HFF-Myc (cell line): ENCODE measurements around the gene MMP7.
"Not testable (repeated sequence)": the region's sequence is repeated elsewhere in the genome, so short reads cannot be mapped to it uniquely, and the experiment has no call there.

Experiments
- DNase-seq: peaks from one replicate; pipeline ENCODE4 v3.0.0-alpha.2; 2011; ENCODE audit warnings: low read depth; ENCODE audit errors: extremely low read depth
- H3K4me3 ChIP-seq: replicated peaks from 2 replicates; pipeline ENCODE4 v1.5.1; 2011; ENCODE audit warnings: low read depth, mild to moderate bottlenecking, control low read depth, low read length
- TF ChIP-seq, protein P1 (sequence below): IDR thresholded peaks from 2 replicates; pipeline ENCODE4 v1.5.1; 2012; ENCODE audit warnings: mild to moderate bottlenecking, low read depth, low read length, control low read depth; ENCODE audit errors: missing control alignments

Gene MMP7

DNA sequence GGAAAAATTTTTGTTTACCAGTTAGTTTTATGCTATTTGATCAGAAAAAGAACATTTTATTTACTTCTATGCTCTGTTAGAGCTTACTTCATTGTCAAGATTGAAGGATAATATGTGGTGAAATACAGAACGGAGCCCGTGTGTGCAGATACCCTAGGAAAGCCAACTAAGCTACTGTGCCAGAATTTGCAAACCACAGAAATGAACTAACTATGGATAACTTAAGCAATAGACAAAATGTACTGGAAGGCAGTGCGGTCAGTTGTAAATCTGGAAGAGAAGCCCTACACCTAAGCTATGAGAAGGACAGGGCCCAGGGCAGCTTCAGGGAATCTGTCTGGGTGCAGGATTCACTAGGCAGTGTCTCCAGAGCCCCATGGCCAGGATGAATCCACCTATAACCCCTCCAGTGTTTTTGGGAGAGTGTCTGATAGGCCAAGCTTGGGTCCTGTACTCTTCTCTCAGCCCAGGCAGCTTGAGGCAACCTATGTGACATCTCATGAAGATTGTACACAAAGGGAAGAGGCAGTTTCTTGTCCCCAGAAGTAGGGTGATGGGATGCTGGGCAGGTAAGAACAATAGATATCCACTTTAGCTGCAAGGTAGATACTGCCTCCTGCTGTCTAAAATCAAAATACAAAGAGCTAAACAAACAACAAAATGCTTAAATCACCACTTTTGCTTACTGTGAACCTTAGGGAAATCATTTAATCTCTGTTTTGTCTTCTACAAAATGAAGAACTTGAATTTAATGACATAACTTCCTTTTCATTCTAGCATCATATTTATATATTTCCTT lies 12.1 kb downstream of the MMP7 start:
- no peak for DNase-seq
- TF ChIP-seq, protein P1, sequence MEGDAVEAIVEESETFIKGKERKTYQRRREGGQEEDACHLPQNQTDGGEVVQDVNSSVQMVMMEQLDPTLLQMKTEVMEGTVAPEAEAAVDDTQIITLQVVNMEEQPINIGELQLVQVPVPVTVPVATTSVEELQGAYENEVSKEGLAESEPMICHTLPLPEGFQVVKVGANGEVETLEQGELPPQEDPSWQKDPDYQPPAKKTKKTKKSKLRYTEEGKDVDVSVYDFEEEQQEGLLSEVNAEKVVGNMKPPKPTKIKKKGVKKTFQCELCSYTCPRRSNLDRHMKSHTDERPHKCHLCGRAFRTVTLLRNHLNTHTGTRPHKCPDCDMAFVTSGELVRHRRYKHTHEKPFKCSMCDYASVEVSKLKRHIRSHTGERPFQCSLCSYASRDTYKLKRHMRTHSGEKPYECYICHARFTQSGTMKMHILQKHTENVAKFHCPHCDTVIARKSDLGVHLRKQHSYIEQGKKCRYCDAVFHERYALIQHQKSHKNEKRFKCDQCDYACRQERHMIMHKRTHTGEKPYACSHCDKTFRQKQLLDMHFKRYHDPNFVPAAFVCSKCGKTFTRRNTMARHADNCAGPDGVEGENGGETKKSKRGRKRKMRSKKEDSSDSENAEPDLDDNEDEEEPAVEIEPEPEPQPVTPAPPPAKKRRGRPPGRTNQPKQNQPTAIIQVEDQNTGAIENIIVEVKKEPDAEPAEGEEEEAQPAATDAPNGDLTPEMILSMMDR, result no peak
- H3K4me3 ChIP-seq, result no peak overlapping the region

DNA sequence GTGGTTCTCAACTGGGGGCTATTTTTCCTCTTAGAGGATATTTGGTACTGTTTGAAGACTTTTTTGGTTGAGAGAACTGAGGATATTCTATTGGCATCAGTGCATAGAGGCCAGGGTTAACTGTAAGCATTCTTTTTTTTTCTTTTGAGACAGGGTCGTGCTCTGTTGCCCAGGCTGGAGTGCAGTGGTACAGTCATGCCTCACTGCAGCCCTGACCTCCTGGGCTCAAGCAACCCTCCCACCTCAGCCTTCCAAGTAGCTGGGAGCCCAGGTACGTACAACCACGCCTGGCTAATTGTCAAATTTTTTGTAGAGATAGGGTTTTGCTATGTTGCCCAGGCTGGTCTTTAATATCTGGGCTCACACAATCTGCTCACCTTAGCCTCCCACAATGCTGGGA lies 12.9 kb downstream of the MMP7 start:
- no peak overlapping the region for H3K4me3 ChIP-seq
- TF ChIP-seq, protein P1, result no peak
- no peak for DNase-seq

DNA sequence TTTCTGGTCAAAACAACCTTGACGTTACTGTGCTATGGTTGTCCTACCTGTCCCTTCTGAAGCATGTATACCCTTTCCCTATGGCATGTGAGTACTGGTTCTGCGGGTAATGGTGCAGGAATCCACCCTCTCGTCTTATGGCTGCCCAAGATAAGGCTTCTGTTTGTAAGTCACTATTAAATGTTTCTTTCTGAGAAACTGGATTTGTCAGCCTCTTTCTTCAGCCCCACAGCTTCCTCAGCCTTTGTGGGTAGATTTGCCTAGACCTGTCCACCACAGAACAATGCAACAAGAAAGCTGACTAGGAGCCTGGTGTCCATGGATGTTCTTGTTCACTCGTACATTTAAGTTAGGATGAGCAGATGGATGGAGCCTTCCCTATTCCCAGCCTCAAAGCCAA lies 14.4 kb downstream of the MMP7 start:
- TF ChIP-seq, protein P1, result no peak
- no peak overlapping the region for H3K4me3 ChIP-seq
- no peak for DNase-seq

DNA sequence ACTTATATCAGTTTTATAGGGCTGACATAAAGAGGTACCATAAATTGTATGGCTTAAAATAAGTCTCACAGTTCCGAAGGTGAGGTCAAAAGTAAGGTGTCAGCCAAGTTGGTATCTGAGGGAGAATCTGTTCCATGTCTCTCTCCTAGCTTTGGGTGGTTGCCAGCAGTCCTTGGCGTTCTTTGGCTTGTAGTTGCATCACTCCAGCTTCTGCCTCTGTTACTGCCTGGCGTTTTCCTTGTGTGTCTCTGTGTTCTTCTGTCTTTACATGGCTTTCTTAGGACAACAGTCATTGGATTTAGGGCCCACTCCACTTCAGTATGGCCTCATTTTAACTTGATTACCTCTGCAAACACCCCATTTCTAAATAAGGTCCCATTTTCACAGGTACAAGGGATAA lies 16.7 kb downstream of the MMP7 start:
- no peak for DNase-seq
- H3K4me3 ChIP-seq, result no peak overlapping the region

DNA sequence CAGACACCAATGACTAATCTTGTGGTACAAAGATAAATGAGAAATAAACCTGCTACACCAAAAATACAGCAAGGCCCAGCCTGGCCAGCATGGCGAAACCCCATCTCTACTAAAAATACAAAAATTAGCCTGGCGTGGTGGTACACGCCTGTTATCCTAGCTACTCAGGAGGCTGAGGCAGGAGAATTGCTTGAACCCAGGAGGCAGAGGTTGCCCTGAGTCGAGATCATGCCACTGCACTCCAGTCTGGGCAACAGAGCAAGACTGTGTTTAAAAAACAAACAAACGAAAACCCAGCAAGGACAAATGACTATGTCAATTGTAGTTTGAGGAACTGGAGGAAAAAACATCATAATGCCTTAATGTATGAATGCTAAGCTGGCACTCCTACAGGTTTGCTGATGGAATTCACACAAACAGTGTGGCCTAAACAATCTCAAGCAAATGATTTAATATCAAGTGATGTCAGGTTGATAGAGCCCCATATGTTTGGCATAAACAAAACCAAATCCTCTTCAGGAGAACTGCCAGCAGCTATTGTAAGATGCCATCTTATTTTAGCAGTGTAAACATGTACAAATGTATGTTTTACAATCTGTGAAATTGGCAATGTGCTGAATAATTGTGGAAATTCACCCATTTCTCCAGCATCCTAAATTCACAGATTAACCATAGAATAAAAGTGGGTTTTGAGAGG lies 20.0 kb downstream of the MMP7 start:
- no peak overlapping the region for H3K4me3 ChIP-seq
- TF ChIP-seq, protein P1, result no peak
- DNase-seq, result no peak

More for the DNA sequence above, 16.7 kb downstream of the MMP7 start:
- TF ChIP-seq, protein P1, result no peak

DNA sequence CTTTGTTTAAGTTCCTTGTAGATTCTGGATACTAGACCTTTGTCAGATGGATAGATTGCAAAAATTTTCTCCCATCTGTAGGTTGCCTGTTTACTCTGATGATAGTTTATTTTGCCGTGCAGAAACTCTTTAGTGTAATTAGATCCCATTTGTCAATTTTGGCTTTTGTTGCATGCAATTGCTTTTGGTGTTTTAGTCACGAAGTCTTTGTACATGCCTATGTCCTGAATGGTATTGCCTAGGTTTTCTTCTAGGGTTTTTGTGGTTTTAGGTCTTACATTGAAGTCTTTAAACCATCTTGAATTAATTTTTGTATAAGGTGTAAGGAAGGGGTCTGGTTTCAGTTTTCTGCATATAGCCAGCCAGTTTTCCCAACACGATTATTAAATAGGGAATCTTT lies 27.7 kb downstream of the MMP7 start:
- not testable (repeated sequence) for H3K4me3 ChIP-seq
- peak; percentile 79 for DNase-seq

DNA sequence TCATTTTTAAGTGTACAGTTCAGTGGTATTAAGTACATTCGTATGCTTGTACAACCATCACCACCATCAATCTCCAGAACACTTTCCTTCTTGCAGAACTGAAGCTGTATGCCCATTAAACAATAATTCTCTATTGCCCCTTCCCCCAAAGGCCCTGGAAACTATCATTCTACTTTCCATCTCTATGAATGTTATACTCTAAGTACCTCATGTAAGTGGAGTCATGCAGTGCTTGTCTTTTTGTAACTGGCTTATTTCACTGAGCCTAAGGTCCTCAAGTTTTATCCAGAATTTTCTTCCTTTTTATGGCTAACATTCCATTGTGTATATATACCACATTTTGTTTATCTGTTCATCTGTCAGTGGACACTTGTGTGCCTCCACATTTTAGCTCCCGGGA lies 29.7 kb downstream of the MMP7 start:
- H3K4me3 ChIP-seq, result no peak overlapping the region

More for the DNA sequence above, 29.7 kb downstream of the MMP7 start:
- TF ChIP-seq, protein P1, result no peak
- no peak for DNase-seq
